Muscle of arm (tissue), 12 donors: Measurements from ENCODE around the gene UBE3A. TPM values are rescaled to one million over a fixed set of nuclear protein-coding genes. Genes with fewer than 3 reads are reported as not detected.
A peak's percentile ranks its signal among the peaks of the same experiment; 100 is the strongest.
"Not testable (repeated sequence)": the region's sequence is repeated elsewhere in the genome, so short reads cannot be mapped to it uniquely, and the experiment has no call there.

ENCODE experiments used
- DNase-seq: peaks from one replicate; pipeline ENCODE4 v3.0.0-alpha.2; 2013
- polyA plus RNA-seq, 12 donors: library from polyadenylated mRNA; unstranded; fragments of 120-200 nt; gene quantifications; one replicate each; pipeline ENCODE4 v1.2.1, GENCODE V29; 2013; ENCODE audit not compliant: insufficient read length in 12 of 12

UBE3A gene
- polyA plus RNA-seq, 12 donors: 83.3 to 134 (median 105) TPM

GRCh38 chr15:25445412-25445811 is 6.6 kb upstream of the UBE3A start:
- DNase-seq: no peak

DNA sequence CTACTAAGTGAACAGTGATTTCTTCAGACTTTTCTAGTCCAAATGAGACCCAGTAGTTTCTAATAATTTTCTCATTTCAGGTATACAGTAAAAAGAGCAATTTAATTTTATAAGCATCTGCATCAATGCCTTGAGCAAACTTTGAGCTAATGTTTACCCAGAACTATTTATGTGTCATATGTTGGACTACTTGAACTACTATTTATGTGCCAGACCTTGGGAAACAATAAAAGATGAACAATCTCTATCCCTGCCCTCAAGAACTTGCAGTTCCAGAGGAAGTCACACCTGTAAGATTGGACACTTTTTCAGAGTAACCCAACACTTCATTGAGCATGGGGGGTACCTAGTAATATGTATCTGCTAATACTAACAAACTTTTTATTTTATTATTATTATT is 2.3 kb upstream of the UBE3A start:
- no peak for DNase-seq

DNA sequence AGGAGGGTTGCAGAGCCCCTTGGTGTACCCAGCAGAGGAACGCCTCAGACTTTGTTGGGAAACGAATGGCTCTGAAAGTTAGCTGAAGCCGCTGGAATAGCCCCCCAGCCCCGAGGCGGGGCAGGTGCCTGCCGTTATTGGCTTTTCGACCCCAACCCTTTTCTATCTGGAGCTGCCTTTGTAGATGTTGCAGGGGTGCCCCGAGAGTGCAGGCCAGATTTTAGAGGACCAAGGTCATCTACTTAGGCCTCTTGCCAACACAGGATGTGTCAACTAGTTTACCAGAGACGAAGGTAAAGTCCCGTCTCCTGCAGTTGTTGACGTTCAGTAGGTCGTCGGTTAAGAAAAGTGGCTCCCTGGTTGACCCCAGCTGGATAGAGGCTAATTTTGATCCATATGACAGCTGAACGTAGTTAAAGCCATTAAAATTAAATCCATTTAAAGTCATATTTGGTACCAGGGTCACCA is 579 bp upstream of the UBE3A start:
- peak; percentile 48 for DNase-seq

- DNase-seq: peak; percentile 61
These were observed 835 bp downstream of the UBE3A start for GRCh38 chr15:25437777-25438600.

DNA sequence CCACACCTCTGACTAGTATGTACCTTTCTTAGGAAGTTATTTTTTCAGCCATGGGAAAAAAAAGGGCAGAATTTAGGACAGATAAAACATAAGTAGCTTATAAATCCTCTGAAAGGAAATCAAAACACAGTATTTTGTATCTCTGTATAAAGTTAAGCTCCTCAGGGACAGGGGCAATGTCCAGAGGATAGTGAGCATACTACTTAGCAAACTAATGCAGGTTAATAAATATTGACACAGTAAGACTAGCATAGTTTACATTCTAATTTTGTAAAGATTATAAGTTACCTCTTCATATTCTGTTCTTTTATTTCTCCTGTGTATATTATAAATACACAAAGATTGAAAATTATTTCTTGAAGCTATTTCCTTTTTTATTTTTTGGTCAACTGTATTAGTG is 2.1 kb downstream of the UBE3A start:
- no peak for DNase-seq

DNA sequence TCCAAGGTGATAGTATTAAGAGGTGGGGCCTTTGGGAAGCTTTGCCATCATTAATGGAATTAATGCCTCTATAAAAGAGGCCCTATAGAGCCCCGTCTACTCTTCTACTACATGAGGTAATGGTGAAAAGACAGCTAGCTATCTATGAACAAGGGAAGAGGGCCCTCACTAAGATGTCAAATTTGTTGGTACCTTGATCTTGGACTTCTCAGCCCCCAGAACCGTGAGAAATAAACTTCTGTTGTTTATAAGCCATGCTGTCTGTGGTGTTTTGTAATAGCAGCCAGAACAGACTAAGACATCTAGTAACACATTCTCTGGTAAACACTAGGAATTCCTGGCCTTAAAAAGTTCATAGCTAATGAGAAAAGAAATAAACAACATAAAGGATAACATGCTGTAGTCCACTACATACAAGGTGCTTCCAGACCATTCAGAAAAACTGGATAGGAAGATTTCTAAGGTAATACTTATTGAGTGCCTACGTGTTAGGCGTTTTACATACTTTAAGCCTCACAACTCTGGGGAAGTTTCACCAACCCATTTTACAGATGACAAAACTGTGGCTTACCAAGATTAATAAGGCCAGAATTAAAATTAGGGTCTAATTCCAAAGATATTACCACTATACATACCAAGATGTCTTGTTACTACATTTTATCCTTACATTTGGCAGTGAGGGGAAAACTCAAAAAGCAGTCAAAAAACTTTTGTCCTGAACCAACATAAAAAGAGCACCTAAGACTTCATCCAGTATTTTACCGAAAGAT is 3.2 kb downstream of the UBE3A start:
- DNase-seq: no peak

DNA sequence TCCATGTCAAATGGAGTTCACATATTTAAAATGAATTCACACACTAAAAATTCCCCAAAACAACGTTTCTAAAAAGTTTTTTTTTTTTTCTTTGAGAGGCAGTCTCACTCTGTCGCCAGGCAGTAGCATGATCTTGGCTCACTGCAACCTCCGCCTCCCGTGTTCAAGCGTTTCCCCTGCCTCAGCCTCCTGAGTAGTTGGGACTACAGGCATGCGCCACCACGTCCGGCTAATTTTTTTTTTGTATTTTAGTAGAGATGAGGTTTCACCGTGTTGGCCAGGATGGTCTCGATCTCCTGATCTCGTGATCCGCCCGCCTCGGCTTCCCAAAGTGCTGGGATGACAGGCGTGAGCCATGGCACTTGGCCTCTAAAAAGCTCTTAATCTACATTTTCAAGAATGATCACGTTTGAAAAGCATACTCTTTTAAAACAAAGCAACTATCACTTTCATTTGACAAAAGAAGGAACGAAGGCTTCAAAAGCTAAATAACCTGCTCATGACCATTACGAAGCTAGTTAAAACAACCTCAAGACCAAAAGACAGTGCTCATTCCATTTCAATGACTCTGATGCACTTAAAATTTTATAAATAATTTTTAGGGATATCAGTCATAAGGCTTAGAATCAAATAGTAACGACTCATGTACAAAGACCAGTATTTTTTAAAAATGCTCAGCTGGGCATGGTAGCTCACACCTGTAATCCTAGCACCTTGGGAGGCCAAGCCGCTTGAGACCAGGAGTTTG is 5.5 kb downstream of the UBE3A start:
- no peak for DNase-seq

DNA sequence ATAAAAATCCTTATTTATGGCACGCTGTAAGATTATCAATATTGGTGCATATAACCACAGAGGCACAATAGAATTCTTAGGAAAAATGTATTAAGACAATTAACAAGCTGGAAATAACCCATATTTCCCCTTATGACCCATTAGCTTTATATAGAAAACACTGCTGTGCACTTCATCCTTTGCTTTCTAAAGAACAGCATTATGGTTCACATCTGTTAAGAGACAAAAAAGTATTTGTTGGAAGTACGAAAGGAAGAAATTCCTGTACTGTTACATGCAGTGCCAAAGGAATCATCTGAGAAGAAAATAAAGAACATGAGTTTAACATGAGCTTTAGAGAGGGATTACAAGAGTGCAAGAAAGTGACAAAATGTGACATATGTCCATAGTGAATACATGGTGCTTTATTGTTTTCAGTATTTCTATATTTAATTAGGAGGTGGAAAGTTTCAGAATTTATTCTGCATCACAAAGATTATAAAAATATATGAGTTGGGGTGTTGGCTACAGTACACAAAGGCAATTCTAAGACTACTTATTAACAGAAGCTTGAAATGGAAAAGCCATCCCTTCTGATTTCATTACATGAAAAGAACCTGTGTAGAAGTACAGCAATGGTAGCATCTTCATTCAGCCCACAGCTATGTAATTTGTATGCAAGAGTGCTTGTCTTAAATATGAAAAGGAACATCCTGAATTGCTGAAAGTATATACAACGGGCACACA is 6.8 kb downstream of the UBE3A start:
- DNase-seq: peak; percentile 37

- no peak for DNase-seq
These were observed 11.0 kb downstream of the UBE3A start for GRCh38 chr15:25427861-25428260.

DNA sequence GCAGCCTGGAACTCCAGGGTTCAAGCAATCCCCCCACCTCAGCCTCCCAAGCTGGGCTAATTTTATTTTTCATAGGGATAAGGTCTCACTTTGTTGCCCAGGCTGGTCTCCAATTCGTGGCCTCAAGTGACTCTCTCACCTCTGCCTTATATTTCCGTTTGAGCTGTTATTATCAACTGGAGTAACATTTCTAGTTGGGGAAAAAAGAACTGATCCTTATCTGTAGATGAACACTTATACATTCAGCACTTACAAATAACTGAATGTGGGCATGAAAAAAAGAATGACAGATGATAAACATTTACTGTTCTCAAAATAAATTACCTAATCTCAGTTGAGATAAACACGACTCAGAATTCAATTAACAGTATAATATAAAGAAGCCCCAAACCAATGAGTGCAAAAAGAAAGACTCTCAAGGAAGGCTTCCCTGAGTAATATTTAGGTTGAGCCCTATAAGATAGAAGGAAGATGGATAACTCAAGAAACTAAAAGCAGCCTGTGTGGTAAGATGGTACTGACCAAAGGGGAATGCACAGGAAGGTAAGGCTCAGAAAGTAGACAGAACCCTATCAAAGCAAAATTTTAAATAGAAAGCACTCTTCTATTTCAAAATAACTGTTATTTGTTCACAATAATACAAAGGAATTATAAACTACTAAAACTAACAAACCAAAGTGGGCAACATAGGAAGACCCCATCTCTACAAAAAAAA is 11.8 kb downstream of the UBE3A start:
- no peak for DNase-seq

DNA sequence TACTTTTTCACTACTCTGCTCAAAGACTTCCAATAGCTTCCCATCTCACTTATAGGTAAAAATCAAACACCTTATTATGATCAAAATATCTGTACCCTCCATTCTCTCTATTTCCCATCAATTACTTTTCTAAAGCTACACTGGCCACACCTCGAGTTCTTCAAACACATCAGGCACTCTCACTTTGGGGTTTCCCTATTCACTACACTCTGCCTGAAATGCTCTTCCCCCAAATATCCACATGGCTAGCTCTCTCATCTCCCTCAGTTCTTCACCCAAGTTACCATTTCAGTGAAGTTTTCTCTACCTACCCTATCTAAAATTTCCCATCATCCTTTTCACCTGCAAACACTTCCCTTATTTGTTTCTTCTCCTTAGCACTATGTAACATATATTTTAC is 14.8 kb downstream of the UBE3A start:
- DNase-seq: no peak

DNA sequence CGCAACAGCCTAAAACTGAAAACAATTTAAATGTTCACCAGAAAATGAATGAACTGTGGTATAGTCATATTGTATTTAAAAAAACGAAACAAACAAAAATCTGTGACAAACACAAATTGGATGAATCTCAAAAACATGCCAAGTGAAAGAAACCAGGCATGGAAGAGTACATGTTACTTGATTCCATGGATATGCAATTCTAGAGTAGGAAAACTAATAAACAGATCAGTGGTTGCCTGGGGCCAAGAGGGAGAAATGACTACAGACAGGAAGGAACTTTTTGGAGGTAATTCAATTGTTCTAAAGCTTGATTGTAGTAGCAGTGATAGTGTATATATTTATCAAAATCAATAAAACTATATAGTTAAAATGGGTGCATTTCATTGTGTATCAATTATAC is 16.8 kb downstream of the UBE3A start:
- DNase-seq: no peak

DNA sequence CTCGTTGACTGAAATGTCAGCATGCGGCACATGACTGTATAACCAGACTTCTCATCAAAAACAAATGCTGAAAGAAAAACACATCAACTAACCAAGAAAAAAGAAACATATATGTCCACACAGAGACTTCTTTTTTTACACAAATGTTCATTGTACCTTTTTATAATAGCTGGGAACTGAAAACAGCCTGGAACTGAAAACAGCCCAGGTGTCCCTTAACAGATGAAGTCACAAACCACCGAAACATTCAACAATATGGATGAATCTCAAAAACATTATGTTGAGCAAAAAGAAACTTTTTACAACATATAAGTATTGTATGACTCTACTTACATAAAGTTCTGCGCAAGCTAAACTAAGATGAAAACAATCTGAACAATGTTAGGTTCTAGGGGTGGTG is 20.6 kb downstream of the UBE3A start:
- DNase-seq: no peak

- DNase-seq: no peak
These were observed 21.2 kb downstream of the UBE3A start for GRCh38 chr15:25417604-25418003.

DNA sequence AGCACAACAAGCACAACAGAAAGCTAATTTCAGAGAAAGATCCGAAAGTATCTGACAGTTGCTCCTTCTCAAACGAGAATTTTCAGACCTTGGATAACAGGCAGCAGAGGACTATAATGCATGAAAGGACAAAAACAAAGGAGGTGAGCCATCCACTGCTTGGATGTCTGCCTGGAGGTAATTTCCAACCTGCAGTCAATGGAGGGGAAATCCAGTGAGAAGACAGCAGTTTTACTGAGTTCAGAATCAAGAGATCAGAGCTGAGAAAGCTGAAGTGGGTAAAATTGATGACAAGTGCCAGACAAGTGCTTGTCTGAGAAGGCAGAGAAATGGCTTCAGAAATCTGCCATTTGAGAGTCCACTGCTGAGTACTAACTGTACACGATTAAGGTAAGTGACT is 22.1 kb downstream of the UBE3A start:
- DNase-seq: no peak

DNA sequence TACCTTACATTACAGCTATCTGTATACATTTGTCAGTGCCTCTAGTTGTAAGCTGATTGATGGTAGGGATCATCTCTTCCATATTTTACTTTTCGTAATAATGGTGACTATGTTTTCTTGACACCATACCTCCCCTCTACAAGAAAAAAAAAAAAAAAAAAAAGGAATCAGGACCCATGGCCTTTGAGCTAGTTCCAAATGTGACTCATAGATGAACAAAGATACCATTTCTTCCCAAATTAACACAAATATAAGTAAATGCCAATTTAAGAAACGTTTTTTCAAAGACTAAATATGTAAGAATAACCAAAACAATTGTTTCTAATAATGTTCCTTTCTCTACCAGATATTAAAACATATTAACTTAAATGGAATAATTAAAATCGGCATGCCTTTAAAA is 23.1 kb downstream of the UBE3A start:
- no peak for DNase-seq

DNA sequence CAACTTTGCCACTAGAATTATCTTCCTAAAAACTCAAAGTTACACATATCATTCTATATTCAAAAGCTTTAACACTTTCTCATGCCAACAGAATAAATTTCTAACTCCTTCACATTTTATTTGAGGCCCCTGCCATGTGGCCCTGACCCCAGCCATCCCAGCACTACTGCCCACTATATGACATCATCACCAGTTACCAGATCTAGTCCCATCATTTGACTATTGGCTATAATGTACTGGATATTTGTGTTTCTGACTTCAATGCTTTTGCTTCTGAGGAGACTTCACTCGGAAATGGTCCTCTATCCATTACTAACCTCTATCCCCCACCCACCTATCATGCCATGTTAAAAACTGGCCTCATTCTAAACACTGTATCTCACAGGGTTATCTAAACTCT is 23.6 kb downstream of the UBE3A start:
- no peak for DNase-seq

GRCh38 chr15:25410649-25411048 is 28.2 kb downstream of the UBE3A start:
- DNase-seq: no peak

DNA sequence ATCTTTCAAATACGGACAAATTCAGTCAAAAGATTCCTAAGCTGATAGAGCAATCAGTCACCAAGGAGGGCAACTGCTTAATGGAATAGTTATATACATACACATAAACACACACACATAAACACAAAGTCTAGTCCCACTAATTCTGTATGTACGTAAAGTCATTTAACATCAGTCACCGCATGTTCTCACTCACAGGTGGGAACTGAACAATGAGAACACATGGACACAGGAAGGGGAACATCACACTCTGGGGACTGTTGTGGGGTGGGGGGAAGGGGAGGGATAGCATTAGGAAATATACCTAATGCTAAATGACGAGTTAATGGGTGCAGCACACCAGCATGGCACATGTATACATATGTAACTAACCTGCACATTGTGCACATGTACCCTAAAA is 29.1 kb downstream of the UBE3A start:
- DNase-seq: not testable (repeated sequence)

- no peak for DNase-seq
These were observed 29.9 kb downstream of the UBE3A start for GRCh38 chr15:25408929-25409328.

GRCh38 chr15:25408428-25408827 is 30.4 kb downstream of the UBE3A start:
- no peak for DNase-seq
